HEK293 (cell line): Measurements from ENCODE around the gene ASIC3.

Experiments used
- CTCF ChIA-PET: fragments of 350-600 bp; formaldehyde crosslinking; extraction: SDS; loops from one replicate; lab custom pipeline; 2021; ENCODE audit warnings: antibody characterized with exemption; lab: Yijun Ruan, JAX
- POLR2A ChIA-PET: fragments of 300-600 bp; formaldehyde crosslinking; extraction: SDS; loops from one replicate; lab custom pipeline; 2020; ENCODE audit warnings: antibody characterized with exemption, inconsistent platforms; lab: Yijun Ruan, JAX
- H3K27ac ChIP-seq: fragments of 200-500 bp; sonication (Bioruptor generic); 2 replicates; pipeline ENCODE4 v1.5.1; 2014; ENCODE audit warnings: low read depth, low read length, control low read depth, inconsistent platforms; ENCODE audit errors: extremely low read depth
- H3K36me3 ChIP-seq, 2 experiments: fragments of 200-500 bp in 1 of 2; sonication (Bioruptor generic) in 1 of 2; 1 replicate in 1 of 2; 2 replicates in 1 of 2; pipeline ENCODE4 v1.5.1; 2014 to 2017; ENCODE audit warnings: inconsistent platforms in 2 of 2, low read length in 2 of 2; ENCODE audit not compliant: control insufficient read depth in 2 of 2, insufficient read depth in 1 of 2
- H3K4me1 ChIP-seq: fragments of 200-500 bp; sonication (Bioruptor generic); 2 replicates; pipeline ENCODE4 v1.5.1; 2014; ENCODE audit warnings: mild to moderate bottlenecking, low read length, inconsistent platforms; ENCODE audit not compliant: control insufficient read depth, insufficient read depth
- H3K4me3 ChIP-seq: 2 replicates; pipeline ENCODE4 v1.5.1; 2011; ENCODE audit warnings: low read depth, mild to moderate bottlenecking, control low read depth, low read length, moderate library complexity
- H3K9me3 ChIP-seq: fragments of 200-500 bp; sonication (Bioruptor generic); 2 replicates; pipeline ENCODE4 v1.5.1; 2014; ENCODE audit warnings: low read depth, low read length, inconsistent platforms; ENCODE audit not compliant: control insufficient read depth, insufficient read depth
- SCRT2 ChIP-seq: fragments of 450-650 bp; formaldehyde crosslinking; IDR thresholded peaks from 2 replicates; pipeline ENCODE4 v1.5.1; 2016; ENCODE audit warnings: missing biosample characterization, missing genetic modification characterization
- ZBTB17 ChIP-seq: fragments of 450-650 bp; formaldehyde crosslinking; IDR thresholded peaks from 2 replicates; pipeline ENCODE4 v1.5.1; 2016; ENCODE audit warnings: missing biosample characterization, missing genetic modification characterization
- ZNF16 ChIP-seq: fragments of 450-650 bp; formaldehyde crosslinking; IDR thresholded peaks from 2 replicates; pipeline ENCODE4 v1.5.1; 2016; ENCODE audit warnings: low read depth, missing biosample characterization, missing genetic modification characterization
- ZNF214 ChIP-seq: fragments of 450-650 bp; formaldehyde crosslinking; IDR thresholded peaks from 2 replicates; pipeline ENCODE4 v1.5.1; 2017; ENCODE audit warnings: missing biosample characterization, mild to moderate bottlenecking, missing genetic modification characterization, borderline replicate concordance
- ZNF280D ChIP-seq: fragments of 450-650 bp; formaldehyde crosslinking; IDR thresholded peaks from 2 replicates; pipeline ENCODE4 v1.5.1; 2016; ENCODE audit warnings: missing biosample characterization, missing genetic modification characterization
- ZNF510 ChIP-seq: fragments of 450-650 bp; formaldehyde crosslinking; IDR thresholded peaks from 2 replicates; pipeline ENCODE4 v1.5.1; 2018; ENCODE audit warnings: mild to moderate bottlenecking, missing genetic modification characterization, missing biosample characterization; ENCODE audit not compliant: insufficient replicate concordance
- ZNF529 ChIP-seq: fragments of 450-650 bp; formaldehyde crosslinking; IDR thresholded peaks from 2 replicates; pipeline ENCODE4 v1.5.1; 2017; ENCODE audit warnings: missing genetic modification characterization, missing biosample characterization; ENCODE audit not compliant: insufficient replicate concordance
- ZNF555 ChIP-seq: fragments of 450-650 bp; formaldehyde crosslinking; conservative IDR thresholded peaks from 2 replicates; pipeline ENCODE4 v1.5.1; 2017; ENCODE audit warnings: missing biosample characterization, mild to moderate bottlenecking, missing genetic modification characterization, inconsistent platforms
- ZNF600 ChIP-seq: fragments of 450-650 bp; formaldehyde crosslinking; IDR thresholded peaks from 2 replicates; pipeline ENCODE4 v1.5.1; 2016; ENCODE audit warnings: missing biosample characterization, missing genetic modification characterization
- ZNF621 ChIP-seq: fragments of 450-650 bp; formaldehyde crosslinking; IDR thresholded peaks from 2 replicates; pipeline ENCODE4 v1.5.1; 2017; ENCODE audit warnings: missing biosample characterization, missing genetic modification characterization
- ZNF76 ChIP-seq: fragments of 450-650 bp; formaldehyde crosslinking; IDR thresholded peaks from 2 replicates; pipeline ENCODE4; 2016; ENCODE audit warnings: low read depth, missing biosample characterization, missing genetic modification characterization, borderline replicate concordance
- ZNF768 ChIP-seq: fragments of 450-650 bp; formaldehyde crosslinking; IDR thresholded peaks from 2 replicates; pipeline ENCODE4 v1.5.1; 2018; ENCODE audit warnings: missing biosample characterization, mild to moderate bottlenecking, missing genetic modification characterization
- ZNF791 ChIP-seq: fragments of 450-650 bp; formaldehyde crosslinking; IDR thresholded peaks from 2 replicates; pipeline ENCODE4 v1.5.1; 2016; ENCODE audit warnings: missing biosample characterization, missing genetic modification characterization
- TF ChIP-seq, protein P1 (sequence below): fragments of 450-650 bp; formaldehyde crosslinking; IDR thresholded peaks from 2 replicates; pipeline ENCODE4 v1.5.1; 2017; ENCODE audit warnings: missing biosample characterization, missing genetic modification characterization
- TF ChIP-seq, protein P2 (sequence below): fragments of 450-650 bp; formaldehyde crosslinking; IDR thresholded peaks from 2 replicates; pipeline ENCODE4 v1.5.1; 2016; ENCODE audit warnings: missing biosample characterization, missing genetic modification characterization, borderline replicate concordance
- TF ChIP-seq, protein P3 (sequence below): fragments of 450-650 bp; formaldehyde crosslinking; IDR thresholded peaks from 2 replicates; pipeline ENCODE4 v1.5.1; 2016; ENCODE audit warnings: missing biosample characterization, missing genetic modification characterization
- TF ChIP-seq, protein P4 (sequence below): fragments of 450-650 bp; formaldehyde crosslinking; IDR thresholded peaks from 2 replicates; pipeline ENCODE4 v1.5.1; 2016; ENCODE audit warnings: missing biosample characterization, missing genetic modification characterization

ASIC3 gene

DNA sequence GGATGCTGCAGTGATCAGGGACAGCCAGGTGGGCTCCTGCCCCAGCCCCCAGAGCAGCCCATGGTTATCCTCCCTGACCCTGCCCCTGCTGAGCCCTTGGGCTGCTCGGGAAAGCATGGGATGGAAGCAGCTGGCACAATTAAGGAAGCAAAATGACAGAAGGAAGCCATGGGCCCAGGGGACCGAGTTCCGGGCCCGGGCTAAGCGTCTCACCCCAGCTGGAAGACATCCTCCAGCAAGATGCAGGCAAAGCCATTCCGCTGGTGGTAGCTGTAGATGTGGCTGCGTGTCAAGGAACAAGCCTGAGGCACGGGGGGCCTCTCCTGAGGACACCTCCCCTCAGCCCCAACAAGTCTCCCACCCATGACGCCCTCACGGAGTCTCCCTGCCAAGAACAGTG is 25.1 kb upstream of the ASIC3 start (continued):
- TF ChIP-seq ZNF280D (tag by site-specific recombination): no peak
- TF ChIP-seq ZNF529 (tag by site-specific recombination): no peak
- no peak for TF ChIP-seq ZNF791 (tag by site-specific recombination)

DNA sequence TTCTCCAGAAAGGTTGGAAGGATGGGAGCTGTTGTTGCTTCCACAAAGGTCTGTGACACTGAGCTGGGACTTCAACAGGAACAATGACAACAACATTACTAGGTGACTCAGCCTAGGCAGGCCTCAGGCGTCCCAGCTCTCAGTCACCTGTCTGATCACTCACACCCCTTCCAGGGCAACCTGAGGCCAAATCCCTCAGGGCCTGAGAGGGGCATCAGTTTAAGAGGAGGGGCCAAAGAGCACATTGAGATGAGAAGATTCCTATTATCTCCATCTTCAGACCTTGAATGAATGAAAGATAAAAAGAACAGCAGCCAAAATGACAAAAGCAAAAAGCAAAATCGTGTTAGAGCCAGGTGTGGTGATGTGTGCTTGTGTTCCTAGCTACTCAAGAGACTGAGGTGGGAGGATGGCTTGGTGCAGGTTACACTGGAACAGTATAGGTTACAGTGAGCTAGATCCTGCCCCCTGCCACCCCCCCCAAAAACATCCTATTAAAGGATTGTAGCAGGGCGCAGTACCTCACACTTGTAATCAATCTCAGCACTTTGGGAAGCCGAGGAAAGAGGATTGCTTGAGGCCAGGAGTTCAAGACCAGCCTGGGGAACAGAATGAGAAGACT is 23.8 kb upstream of the ASIC3 start, which contains the start of gene ATG9B:
Gene ATG9B, minus strand, starts transcription at position 60 of the 622 bp plus-strand sequence. CDS start 71 bp downstream, outside the sequence.
- ChIA-PET CTCF (interaction anchor here (0.7 to 5.6 kb wide), 3 partner anchors 13 to 61 kb away, joined by 3 to 22 read pairs (median 3); no protein-coding TSS in a partner anchor), POLR2A (interaction anchor here (0.6 kb wide), 1 partner anchor 22 kb away, joined by 3 read pairs; no protein-coding TSS in a partner anchor)
- Histone ChIP-seq H3K36me3 (no peaks in the 10 kb centered on the region), H3K4me3 (no peak within 1 kb of the TSS), H3K9me3 (no peaks in the 10 kb centered on the region), H3K4me1 (no peaks in the 10 kb centered on the region), H3K27ac (no peak within 1 kb of the TSS)
- TF ChIP-seq ZNF768 (tag by site-specific recombination) (no peak), SCRT2 (peak; percentile 60; the same call in 1 of the 2 replicates)

DNA sequence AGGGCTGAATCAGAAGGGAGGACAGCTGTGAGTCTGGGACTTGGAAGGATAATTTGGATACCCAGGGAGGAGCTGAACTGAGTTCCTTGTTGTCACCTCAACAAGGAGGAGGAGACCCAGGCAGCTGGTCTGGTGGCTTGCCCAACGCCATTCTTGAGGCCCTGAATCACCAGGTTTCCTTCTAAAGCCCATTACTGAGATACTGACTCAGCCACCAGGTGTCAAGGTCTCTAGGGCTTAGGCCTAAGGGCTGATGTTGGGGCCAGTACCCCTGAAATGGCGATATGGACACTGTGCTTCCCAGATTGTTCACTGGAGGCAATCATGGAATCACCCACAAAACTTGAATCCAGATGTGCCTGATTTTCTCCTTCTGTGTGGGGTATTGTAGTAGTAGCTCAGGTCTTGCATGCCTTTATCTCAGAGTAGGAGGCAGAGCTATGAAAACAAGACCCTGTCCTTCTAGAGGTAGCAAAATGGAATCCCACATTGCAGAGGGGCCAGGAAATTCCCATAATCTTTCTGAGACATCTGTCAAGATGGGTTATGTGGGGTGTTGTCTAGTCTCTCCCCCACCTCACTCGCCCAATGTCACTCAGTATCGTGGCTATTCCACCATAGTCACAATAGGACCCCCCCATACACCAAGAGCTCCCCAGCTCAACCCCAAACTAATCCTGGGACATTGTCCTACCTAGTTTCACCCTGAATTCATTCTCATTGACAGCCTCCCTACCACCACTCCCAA is 22.2 kb upstream of the ASIC3 start:
- H3K27ac ChIP-seq: no peak overlapping the region
- H3K4me1 ChIP-seq: no peaks in the 10 kb centered on the region
- H3K36me3 ChIP-seq: peaks cover 0 to 3% of the 10 kb centered on the region in 2 experiments; a peak in 1 of 3 replicates
- CTCF ChIA-PET: interaction anchor here (0.7 to 5.6 kb wide), 5 partner anchors 8 to 85 kb away, joined by 3 to 22 read pairs (median 5); no protein-coding TSS in a partner anchor
- no peak overlapping the region for H3K4me3 ChIP-seq
- H3K9me3 ChIP-seq: no peaks in the 10 kb centered on the region
- TF ChIP-seq ZNF510 (tag by site-specific recombination) (no peak), ZNF600 (tag by site-specific recombination) (no peak), ZBTB17 (no peak), ZNF214 (tag by site-specific recombination) (no peak), ZNF555 (tag by site-specific recombination) (no peak), ZNF621 (tag by site-specific recombination) (no peak), ZNF16 (no peak), ZNF76 (tag by site-specific recombination) (no peak)
- TF ChIP-seq, protein P1, sequence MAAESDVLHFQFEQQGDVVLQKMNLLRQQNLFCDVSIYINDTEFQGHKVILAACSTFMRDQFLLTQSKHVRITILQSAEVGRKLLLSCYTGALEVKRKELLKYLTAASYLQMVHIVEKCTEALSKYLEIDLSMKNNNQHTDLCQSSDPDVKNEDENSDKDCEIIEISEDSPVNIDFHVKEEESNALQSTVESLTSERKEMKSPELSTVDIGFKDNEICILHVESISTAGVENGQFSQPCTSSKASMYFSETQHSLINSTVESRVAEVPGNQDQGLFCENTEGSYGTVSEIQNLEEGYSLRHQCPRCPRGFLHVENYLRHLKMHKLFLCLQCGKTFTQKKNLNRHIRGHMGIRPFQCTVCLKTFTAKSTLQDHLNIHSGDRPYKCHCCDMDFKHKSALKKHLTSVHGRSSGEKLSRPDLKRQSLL (tag by site-specific recombination): no peak
- TF ChIP-seq, protein P2, sequence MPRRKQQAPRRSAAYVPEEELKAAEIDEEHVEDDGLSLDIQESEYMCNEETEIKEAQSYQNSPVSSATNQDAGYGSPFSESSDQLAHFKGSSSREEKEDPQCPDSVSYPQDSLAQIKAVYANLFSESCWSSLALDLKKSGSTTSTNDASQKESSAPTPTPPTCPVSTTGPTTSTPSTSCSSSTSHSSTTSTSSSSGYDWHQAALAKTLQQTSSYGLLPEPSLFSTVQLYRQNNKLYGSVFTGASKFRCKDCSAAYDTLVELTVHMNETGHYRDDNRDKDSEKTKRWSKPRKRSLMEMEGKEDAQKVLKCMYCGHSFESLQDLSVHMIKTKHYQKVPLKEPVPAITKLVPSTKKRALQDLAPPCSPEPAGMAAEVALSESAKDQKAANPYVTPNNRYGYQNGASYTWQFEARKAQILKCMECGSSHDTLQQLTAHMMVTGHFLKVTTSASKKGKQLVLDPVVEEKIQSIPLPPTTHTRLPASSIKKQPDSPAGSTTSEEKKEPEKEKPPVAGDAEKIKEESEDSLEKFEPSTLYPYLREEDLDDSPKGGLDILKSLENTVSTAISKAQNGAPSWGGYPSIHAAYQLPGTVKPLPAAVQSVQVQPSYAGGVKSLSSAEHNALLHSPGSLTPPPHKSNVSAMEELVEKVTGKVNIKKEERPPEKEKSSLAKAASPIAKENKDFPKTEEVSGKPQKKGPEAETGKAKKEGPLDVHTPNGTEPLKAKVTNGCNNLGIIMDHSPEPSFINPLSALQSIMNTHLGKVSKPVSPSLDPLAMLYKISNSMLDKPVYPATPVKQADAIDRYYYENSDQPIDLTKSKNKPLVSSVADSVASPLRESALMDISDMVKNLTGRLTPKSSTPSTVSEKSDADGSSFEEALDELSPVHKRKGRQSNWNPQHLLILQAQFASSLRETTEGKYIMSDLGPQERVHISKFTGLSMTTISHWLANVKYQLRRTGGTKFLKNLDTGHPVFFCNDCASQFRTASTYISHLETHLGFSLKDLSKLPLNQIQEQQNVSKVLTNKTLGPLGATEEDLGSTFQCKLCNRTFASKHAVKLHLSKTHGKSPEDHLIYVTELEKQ (tag by site-specific recombination): no peak
- TF ChIP-seq, protein P3, sequence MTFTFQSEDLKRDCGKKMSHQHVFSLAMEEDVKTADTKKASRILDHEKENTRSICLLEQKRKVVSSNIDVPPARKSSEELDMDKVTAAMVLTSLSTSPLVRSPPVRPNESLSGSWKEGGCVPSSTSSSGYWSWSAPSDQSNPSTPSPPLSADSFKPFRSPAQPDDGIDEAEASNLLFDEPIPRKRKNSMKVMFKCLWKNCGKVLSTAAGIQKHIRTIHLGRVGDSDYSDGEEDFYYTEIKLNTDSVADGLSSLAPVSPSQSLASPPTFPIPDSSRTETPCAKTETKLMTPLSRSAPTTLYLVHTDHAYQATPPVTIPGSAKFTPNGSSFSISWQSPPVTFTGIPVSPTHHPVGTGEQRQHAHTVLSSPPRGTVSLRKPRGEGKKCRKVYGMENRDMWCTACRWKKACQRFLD (tag by site-specific recombination): no peak
- TF ChIP-seq, protein P4, sequence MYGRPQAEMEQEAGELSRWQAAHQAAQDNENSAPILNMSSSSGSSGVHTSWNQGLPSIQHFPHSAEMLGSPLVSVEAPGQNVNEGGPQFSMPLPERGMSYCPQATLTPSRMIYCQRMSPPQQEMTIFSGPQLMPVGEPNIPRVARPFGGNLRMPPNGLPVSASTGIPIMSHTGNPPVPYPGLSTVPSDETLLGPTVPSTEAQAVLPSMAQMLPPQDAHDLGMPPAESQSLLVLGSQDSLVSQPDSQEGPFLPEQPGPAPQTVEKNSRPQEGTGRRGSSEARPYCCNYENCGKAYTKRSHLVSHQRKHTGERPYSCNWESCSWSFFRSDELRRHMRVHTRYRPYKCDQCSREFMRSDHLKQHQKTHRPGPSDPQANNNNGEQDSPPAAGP: no peak
- TF ChIP-seq, all 188 proteins: peak for 0
- POLR2A ChIA-PET: interaction anchor here (1.0 kb wide), 1 partner anchor 13 kb away, joined by 3 read pairs; no protein-coding TSS in a partner anchor
